ENCODE measurements around the gene LILRA2.

Gene LILRA2

DNA sequence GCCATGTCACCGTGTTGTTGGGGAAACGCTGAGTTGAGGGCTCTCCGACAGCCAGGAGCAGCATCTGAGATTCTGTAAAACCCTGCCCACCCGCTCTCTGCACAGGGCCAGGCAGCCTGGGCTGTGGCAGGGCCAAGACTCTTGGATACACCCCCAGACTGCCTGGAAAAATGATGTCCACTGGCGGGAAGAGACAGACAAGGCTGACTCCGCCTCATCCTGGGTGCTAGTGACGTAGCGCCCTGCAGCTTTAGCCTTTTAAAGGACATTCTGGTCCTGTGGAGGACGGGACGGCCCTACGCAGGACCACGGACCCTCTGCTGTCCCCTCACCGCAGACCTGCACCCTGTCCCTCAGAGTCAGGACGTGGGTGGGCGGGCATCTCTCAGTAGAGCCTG, 20.7 kb upstream of the LILRA2 start:
- ATAC-seq (ENCODE audit: insufficient read depth, low read depth), result no peak
- H4K20me1 ChIP-seq (ENCODE audit: insufficient read depth, low read length), result 0 out of 2 replicates have a peak, but pooled peaks cover 2% of the 10 kb centered on the region
- H3K4me1 ChIP-seq (ENCODE audit: insufficient read depth, low read length), result no peaks in the 10 kb centered on the region
- no peaks in the 10 kb centered on the region for H3K36me3 ChIP-seq (ENCODE audit: insufficient read depth, low read length)
- H3K79me2 ChIP-seq (ENCODE audit: insufficient read depth, low read length), result no peaks in the 10 kb centered on the region
- H3K9me3 ChIP-seq (ENCODE audit: insufficient read depth, low read length, severe bottlenecking), result no peaks in the 10 kb centered on the region
- no peak overlapping the region for H3K27ac ChIP-seq (ENCODE audit: low read length)
- no peak overlapping the region for H3K9ac ChIP-seq (ENCODE audit: low read depth, low read length)
- H3K4me3 ChIP-seq (ENCODE audit: low read depth in 1 of 2, low read length in 2 of 2), result no peak overlapping the region
- peaks cover 6% of the 10 kb centered on the region for H3K27me3 ChIP-seq (ENCODE audit: insufficient read depth, low read length, poor library complexity)
- no peak overlapping the region for H3K4me2 ChIP-seq (ENCODE audit: insufficient read depth, low read length)
- no peak for DNase-seq
- TF ChIP-seq, protein P1, sequence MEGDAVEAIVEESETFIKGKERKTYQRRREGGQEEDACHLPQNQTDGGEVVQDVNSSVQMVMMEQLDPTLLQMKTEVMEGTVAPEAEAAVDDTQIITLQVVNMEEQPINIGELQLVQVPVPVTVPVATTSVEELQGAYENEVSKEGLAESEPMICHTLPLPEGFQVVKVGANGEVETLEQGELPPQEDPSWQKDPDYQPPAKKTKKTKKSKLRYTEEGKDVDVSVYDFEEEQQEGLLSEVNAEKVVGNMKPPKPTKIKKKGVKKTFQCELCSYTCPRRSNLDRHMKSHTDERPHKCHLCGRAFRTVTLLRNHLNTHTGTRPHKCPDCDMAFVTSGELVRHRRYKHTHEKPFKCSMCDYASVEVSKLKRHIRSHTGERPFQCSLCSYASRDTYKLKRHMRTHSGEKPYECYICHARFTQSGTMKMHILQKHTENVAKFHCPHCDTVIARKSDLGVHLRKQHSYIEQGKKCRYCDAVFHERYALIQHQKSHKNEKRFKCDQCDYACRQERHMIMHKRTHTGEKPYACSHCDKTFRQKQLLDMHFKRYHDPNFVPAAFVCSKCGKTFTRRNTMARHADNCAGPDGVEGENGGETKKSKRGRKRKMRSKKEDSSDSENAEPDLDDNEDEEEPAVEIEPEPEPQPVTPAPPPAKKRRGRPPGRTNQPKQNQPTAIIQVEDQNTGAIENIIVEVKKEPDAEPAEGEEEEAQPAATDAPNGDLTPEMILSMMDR (IDR thresholded peaks at IDR 0.05; ENCODE audit: borderline replicate concordance, extremely low read depth, low read length, poor library complexity, severe bottlenecking), result no peak
- no peak for TF ChIP-seq EZH2 (IDR thresholded peaks at IDR 0.05; ENCODE audit: borderline replicate concordance, low read depth, low read length, severe bottlenecking)
- H2AFZ ChIP-seq (ENCODE audit: low read depth, low read length), result no peak overlapping the region

- Histone ChIP-seq H2AFZ (ENCODE audit: low read depth, low read length) (no peak overlapping the region), H3K27me3 (ENCODE audit: insufficient read depth, low read length, poor library complexity) (peaks cover 6% of the 10 kb centered on the region), H3K79me2 (ENCODE audit: insufficient read depth, low read length) (no peaks in the 10 kb centered on the region), H3K9me3 (ENCODE audit: insufficient read depth, low read length, severe bottlenecking) (no peaks in the 10 kb centered on the region), H3K9ac (ENCODE audit: low read depth, low read length) (no peak overlapping the region), H3K4me3 (ENCODE audit: low read depth in 1 of 2, low read length in 2 of 2) (no peak overlapping the region), H3K27ac (ENCODE audit: low read length) (no peak overlapping the region), H3K4me2 (ENCODE audit: insufficient read depth, low read length) (no peak overlapping the region), H3K4me1 (ENCODE audit: insufficient read depth, low read length) (no peaks in the 10 kb centered on the region), H4K20me1 (ENCODE audit: insufficient read depth, low read length) (0 out of 2 replicates have a peak, but pooled peaks cover under 1% of the 10 kb centered on the region), H3K36me3 (ENCODE audit: insufficient read depth, low read length) (no peaks in the 10 kb centered on the region)
- DNase-seq (no peak), ATAC-seq (ENCODE audit: insufficient read depth, low read depth) (no peak)
- no peak for TF ChIP-seq EZH2 (IDR thresholded peaks at IDR 0.05; ENCODE audit: borderline replicate concordance, low read depth, low read length, severe bottlenecking)
- TF ChIP-seq, protein P1 (IDR thresholded peaks at IDR 0.05; ENCODE audit: borderline replicate concordance, extremely low read depth, low read length, poor library complexity, severe bottlenecking), result no peak
These were observed 19.6 kb upstream of the LILRA2 start for GRCh38 chr19:54554006-54554405.

- TF ChIP-seq EZH2 (IDR thresholded peaks at IDR 0.05; ENCODE audit: borderline replicate concordance, low read depth, low read length, severe bottlenecking), result no peak
- TF ChIP-seq, protein P1 (IDR thresholded peaks at IDR 0.05; ENCODE audit: borderline replicate concordance, extremely low read depth, low read length, poor library complexity, severe bottlenecking), result no peak
- Histone ChIP-seq H3K27me3 (ENCODE audit: insufficient read depth, low read length, poor library complexity) (peaks cover 6% of the 10 kb centered on the region), H3K4me2 (ENCODE audit: insufficient read depth, low read length) (no peak overlapping the region), H3K9ac (ENCODE audit: low read depth, low read length) (no peak overlapping the region), H3K4me1 (ENCODE audit: insufficient read depth, low read length) (no peaks in the 10 kb centered on the region), H3K79me2 (ENCODE audit: insufficient read depth, low read length) (no peaks in the 10 kb centered on the region), H3K9me3 (ENCODE audit: insufficient read depth, low read length, severe bottlenecking) (no peaks in the 10 kb centered on the region), H3K27ac (ENCODE audit: low read length) (no peak overlapping the region), H4K20me1 (ENCODE audit: insufficient read depth, low read length) (no peaks in the 10 kb centered on the region), H3K36me3 (ENCODE audit: insufficient read depth, low read length) (no peaks in the 10 kb centered on the region), H2AFZ (ENCODE audit: low read depth, low read length) (no peak overlapping the region), H3K4me3 (ENCODE audit: low read depth in 1 of 2, low read length in 2 of 2) (no peak overlapping the region)
- DNase-seq (no peak), ATAC-seq (ENCODE audit: insufficient read depth, low read depth) (no peak)
These were observed 18.7 kb upstream of the LILRA2 start for GRCh38 chr19:54554896-54555295.

- Histone ChIP-seq H4K20me1 (ENCODE audit: insufficient read depth, low read length) (no peaks in the 10 kb centered on the region), H3K4me1 (ENCODE audit: insufficient read depth, low read length) (no peaks in the 10 kb centered on the region), H3K9ac (ENCODE audit: low read depth, low read length) (no peak overlapping the region), H3K79me2 (ENCODE audit: insufficient read depth, low read length) (no peaks in the 10 kb centered on the region), H3K36me3 (ENCODE audit: insufficient read depth, low read length) (no peaks in the 10 kb centered on the region), H3K27me3 (ENCODE audit: insufficient read depth, low read length, poor library complexity) (peaks cover 3% of the 10 kb centered on the region), H3K4me2 (ENCODE audit: insufficient read depth, low read length) (no peak overlapping the region), H3K27ac (ENCODE audit: low read length) (no peak overlapping the region), H3K9me3 (ENCODE audit: insufficient read depth, low read length, severe bottlenecking) (no peaks in the 10 kb centered on the region), H2AFZ (ENCODE audit: low read depth, low read length) (no peak overlapping the region), H3K4me3 (ENCODE audit: low read depth in 1 of 2, low read length in 2 of 2) (no peak overlapping the region)
- no peak for TF ChIP-seq EZH2 (IDR thresholded peaks at IDR 0.05; ENCODE audit: borderline replicate concordance, low read depth, low read length, severe bottlenecking)
- TF ChIP-seq, protein P1 (IDR thresholded peaks at IDR 0.05; ENCODE audit: borderline replicate concordance, extremely low read depth, low read length, poor library complexity, severe bottlenecking), result no peak
- no peak for ATAC-seq (ENCODE audit: insufficient read depth, low read depth)
- no peak for DNase-seq
These were observed 17.4 kb upstream of the LILRA2 start for GRCh38 chr19:54556194-54556593.

Data from DND-41 (cell line).